HG02970 (cell line): ENCODE data around the gene DOCK7.

Experiments
- ATAC-seq: cut with Tn5 transposase; IDR thresholded peaks from one replicate; pipeline ENCODE4 v1.9.1; 2021; ENCODE audit warnings: mild to moderate bottlenecking, moderate library complexity, moderate number of reproducible peaks; ENCODE audit not compliant: unreplicated experiment, low FRiP score

DOCK7 gene

DNA sequence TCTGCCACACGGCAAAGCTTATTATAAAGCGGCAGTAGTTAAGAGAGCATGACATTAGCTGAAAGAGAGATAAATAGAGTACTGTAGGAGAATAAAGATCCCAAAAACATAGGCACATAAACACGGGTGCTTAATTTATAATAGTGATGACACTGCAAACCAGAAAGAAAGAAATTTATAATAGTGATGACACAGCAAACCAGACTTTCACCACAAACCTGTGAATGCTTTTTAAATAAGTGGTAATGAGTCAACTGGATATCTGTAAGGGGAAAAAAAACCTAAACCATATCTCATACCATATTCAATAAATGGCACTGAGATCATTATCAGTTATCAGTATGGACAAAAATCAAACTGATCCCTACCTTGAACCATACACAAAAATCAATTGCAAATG is 225.8 kb downstream of the DOCK7 start:
- no peak for ATAC-seq

DNA sequence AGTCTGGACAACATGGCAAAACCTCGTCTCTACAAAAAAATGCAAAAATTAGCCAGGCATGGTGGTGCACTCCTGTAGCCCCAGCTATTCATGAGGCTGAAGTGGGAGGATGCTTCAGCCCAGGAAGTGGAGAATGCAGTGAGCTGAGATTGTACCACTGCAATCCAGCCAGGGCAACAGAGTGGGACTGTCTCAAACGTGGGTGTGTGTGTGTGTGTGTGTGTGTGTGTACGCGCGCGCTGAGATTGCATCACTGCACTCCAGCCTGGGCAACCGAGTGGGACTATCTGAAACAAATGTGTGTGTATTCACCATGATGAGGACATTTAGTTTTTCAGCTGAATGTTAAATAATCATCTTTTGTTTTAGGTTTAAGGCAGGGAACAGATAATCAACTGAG is 230.2 kb downstream of the DOCK7 start:
- no peak for ATAC-seq

DNA sequence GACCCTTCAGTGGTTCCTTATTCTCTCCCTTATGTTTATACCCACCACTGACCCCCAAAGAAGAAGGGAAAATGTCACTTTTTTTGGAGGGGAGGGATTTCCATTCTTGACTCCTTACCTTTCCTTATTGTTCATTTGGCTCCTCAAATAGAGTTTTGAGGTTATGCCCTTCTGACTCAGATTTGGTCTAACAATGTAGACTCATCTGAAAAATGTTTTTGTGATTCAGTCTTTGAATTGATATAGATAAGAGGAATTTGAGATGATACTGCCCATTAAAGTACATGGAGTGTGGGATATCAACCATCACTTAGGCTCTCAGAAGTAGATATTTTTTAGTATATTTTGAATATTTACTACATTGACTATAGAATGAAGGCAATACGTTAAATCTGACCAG is 235.2 kb downstream of the DOCK7 start:
- ATAC-seq, result no peak

GRCh38 chr1:62450301-62450700 is 237.9 kb downstream of the DOCK7 start:
- no peak for ATAC-seq

DNA sequence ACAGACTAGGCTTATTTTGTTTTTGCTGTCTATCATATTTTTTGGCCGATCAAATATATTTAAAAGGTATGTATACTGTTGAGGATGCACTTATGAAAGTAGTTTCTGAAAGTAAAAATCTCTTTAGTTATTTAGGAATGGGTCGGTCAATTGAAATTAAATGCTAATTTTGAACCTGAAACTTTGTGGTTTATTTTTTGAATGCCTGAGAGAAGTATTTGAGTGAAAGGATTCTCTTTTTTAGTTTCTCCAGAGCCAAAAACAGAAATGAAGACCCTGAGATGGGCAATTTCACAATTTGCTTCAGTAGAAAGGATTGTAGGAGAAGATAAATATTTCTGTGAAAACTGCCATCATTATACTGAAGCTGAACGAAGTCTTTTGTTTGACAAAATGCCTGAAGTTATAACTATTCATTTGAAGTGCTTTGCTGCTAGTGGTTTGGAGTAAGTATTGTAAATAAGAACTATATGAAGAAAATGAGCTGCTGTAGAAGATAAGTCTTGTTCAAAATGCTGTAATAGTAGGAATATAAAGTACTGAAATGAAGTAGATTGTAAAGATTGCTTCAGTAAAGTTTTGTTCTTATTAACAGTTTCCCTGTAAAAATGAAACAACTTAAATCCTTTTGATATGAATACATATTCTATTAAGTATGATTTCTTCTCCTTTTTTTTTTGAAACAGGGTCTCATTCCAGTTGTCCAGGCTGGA is 239.8 kb downstream of the DOCK7 start:
- no peak for ATAC-seq

DNA sequence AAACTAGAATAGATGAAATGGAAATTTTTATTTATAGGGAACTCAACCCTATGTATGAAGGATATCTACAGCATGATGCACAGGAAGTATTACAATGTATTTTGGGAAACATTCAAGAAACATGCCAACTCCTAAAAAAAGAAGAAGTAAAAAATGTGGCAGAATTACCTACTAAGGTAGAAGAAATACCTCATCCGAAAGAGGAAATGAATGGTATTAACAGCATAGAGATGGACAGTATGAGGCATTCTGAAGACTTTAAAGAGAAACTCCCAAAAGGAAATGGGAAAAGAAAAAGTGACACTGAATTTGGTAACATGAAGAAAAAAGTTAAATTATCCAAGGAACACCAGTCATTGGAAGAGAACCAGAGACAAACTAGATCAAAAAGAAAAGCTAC is 243.5 kb downstream of the DOCK7 start:
- ATAC-seq, result no peak

DNA sequence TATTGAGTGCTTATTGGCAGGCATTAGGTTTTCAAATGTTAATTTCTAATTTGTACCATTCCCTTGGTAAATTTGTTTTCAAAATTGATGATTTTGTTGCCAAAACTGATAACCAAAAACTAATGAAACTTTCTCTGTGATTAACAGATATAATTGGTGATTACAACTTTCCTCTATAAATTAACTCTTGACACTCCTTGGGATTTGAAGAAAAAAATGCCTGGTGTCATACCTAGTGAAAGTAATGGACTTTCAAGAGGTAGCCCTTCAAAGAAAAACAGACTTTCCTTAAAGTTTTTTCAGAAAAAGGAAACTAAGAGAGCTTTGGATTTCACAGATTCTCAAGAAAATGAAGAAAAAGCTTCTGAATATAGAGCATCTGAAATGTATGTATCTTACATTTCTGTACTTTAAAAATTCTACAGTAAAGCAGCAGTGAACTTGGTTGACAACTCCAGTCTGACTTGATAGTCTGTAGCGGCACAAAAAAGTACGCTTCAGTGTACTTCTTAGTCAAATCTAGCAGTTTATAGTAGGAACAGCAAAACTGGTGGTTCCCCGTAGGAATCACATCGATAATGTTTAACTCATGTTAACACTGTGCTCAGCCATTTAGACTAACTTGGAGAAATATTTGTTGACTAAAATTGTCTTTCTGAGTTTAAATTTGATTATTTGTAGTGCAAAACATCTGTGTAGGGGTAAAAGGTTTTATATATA is 248.4 kb downstream of the DOCK7 start:
- ATAC-seq, result no peak

DNA sequence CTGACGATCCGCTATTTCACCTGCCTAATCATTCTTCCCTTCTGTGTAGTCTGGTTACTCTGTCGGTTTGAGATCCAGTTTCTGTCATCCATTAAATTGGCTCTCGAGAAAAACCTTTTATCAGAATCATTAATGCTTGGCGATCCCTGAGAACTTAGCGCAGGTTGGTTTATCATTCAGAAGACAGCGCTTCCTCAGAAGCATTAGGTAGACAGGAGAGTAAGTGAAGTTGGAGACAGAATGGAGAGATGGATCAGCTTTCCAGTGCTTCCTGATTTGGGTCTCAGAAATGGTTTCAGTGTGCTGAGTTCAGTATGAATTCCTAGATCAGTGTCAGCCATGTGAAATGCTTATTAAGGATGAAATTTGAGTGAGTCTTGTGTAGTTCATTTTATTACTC is 250.0 kb downstream of the DOCK7 start:
- no peak for ATAC-seq

DNA sequence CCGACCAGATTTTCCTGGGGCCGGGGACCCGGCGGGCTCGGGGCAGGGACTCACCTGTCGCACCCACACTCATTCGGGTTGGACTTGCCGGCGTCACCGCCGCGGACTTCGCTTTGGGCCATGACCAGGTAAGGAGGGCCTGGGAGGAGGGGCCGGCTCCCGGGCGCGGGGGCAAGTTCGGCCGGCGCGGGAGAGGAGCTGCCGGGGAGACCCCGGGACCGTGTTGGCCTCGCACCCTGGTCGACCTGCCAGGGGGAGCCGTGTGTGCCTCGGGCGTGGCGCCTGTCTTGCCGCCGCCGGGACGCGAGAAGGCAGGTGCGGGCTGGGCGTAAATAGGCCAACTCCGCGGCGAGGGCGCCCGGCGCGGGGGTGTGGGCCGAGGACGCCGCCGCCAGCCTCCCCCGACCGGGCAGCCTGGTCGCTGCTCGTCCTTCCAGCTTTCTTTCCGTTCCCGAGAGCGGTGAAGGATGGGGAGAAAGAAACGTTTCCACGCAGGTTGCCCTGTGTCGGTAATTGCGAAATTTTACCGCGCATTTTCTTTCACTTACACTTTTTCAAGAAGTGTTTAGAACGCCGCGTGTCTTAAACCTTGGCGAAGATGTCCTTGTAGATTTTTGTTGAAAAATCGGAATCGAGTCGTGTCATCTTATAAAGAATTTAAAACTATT is 250.8 kb downstream of the DOCK7 start:
- ATAC-seq, result peak; percentile 1

GRCh38 chr1:62436466-62437272 is 251.5 kb downstream of the DOCK7 start, which contains the start of gene USP1:
TSS of gene USP1 (plus strand) at chr1:62437049. CDS start at chr1:62439868, 2,819 bp downstream.
- peak; percentile 80 for ATAC-seq

- no peak for ATAC-seq
Observed at GRCh38 chr1:62436039-62436465, 252.1 kb downstream of the DOCK7 start.

DNA sequence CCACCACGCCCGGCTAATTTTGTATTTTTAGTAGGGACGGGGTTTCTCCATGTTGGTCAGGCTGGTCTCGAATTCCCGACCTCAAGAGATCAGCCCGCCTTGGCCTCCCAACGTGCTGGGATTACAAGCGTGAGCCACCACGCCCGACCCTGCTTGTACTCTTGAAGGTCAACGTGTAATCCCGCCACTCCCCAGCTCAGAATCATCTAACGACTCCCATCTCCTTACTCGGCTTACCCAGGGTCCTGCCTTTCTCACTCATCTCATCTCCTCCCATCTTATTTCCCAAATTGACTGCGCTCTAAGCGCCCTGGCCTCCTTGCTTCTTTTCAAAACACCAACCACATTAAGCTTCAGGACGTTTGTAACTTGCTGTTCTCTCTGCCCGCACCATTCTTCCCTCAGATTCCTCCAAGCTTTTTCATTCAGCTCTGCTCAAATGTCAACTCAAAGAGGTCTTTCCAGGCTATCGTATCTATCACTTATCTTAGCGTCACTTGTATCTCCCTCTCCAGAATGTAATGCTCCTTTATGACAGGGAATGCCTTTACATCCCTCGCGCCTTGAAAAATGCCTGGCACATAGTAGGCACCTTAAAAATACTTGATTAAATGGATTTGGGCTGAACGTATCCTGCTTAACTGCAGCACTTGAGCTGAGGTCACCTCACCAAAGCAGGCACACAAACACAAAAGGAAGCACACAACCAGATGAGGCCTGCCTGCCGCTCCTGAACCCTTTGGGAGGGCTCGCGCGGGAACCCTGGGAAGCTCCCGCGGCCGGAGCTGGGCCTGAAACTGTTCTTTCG is 252.8 kb downstream of the DOCK7 start:
- no peak for ATAC-seq

GRCh38 chr1:62434618-62435001 is 253.6 kb downstream of the DOCK7 start:
- ATAC-seq, result no peak

GRCh38 chr1:62433861-62434617 is 254.1 kb downstream of the DOCK7 start:
- no peak for ATAC-seq

DNA sequence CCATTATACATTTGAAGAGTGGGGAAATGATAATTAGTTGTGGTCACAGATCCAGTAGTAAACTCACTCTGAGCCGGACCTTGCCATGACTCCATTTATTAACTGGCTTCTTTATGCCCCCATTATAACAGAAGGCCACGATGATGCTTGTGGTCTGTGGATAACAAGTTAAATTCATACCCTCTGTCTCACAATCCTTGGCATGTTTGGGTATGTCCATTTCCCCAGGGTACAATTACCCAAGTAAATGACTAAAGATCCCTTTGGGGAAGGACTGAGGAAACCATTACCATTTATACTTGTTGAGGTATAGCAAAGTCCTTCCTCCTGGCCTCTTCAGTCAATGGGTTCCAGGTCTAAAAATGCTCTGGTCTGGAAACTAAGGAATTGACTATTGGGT is 258.6 kb downstream of the DOCK7 start:
- ATAC-seq, result no peak

DNA sequence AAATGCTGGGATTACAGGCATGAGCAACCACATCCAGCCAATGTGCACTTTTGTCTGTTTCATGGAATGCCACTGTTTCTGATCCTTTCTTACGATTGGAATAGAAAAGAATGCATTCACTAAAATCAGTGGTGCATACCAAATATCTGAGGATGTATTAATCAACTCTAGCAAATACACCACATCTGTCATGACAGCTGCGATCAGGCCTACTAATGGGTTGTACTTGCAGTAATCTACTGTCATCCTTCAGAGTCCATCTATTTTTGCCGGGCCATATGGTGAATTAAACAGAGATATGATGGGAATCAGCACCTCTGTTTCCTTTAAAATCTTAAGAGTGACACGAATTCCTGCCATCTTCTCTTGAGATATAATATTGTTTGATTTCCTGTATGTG is 259.8 kb downstream of the DOCK7 start:
- no peak for ATAC-seq

DNA sequence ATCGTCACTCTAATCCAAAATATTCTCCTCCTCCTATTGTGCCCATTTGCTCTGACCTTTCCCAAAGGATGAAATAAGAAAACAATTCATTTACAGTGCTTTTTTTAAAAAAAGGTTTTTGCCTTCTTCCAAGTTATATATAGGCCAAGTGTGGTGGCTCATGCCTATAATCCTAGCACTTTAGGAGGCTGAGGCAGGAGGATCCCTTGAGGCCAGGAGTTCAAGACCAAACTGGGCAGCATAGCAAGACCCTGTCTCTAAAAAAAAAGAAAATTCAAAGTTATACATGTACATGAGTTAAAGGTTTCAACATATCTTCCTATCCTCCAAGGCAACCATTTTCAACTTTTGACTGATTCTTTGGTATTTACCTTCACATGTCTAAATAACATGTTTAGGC is 261.4 kb downstream of the DOCK7 start:
- no peak for ATAC-seq

- no peak for ATAC-seq
Observed at GRCh38 chr1:62426237-62426636, 261.9 kb downstream of the DOCK7 start.

- ATAC-seq, result no peak
Observed at GRCh38 chr1:62425041-62425440, 263.1 kb downstream of the DOCK7 start.
